ENCODE results near the gene KREMEN2.

Gene KREMEN2

DNA sequence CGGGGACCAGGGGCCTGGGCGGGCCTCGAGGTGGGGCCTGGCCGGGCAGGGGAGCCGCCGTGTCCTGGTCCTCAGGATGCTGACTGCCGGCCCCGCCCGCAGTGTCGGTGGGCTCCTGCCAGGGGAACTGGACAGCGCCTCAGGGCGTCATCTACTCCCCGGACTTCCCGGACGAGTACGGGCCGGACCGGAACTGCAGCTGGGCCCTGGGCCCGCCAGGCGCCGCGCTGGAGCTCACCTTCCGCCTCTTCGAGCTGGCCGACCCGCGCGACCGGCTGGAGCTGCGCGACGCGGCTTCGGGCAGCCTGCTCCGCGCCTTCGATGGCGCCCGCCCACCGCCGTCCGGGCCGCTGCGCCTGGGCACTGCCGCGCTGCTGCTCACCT lies 2.7 kb downstream of the KREMEN2 start:
- DNase-seq: no peak

DNA sequence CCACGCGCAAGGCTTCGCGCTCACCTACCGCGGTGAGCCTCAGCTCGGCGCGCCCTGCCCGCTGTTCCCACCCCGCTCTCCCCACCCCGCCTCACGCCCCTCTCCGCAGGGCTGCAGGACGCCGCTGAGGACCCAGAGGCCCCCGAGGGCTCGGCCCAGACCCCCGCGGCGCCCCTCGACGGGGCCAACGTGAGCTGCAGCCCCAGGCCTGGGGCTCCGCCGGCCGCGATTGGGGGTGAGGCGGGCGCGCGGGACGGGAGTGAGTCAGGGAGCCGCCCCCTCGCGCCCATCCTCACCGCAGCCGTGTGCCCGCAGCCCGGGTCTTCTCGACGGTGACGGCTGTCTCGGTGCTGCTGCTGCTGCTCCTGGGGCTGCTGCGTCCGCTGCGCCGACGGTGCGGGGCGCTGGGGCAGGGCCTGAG lies 3.1 kb downstream of the KREMEN2 start:
- no peak for DNase-seq

DNA sequence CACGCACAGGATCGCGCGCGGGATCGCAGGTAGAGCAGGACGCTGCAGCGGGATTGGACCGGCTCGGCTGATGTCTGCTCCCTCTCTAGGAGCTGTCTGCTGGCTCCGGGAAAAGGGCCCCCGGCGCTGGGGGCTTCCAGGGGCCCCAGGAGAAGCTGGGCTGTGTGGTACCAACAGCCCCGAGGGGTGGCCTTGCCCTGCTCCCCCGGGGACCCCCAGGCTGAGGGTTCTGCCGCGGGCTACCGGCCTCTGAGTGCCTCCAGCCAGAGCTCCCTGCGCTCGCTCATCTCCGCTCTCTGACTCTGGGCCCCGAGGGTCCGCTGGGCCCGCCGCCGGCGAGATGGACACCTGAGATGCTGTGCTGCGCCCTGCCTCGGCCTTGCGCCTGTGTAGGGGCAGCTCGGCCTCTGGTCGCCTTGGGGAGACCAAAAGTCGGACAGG lies 3.7 kb downstream of the KREMEN2 start:
- DNase-seq: no peak

DNA sequence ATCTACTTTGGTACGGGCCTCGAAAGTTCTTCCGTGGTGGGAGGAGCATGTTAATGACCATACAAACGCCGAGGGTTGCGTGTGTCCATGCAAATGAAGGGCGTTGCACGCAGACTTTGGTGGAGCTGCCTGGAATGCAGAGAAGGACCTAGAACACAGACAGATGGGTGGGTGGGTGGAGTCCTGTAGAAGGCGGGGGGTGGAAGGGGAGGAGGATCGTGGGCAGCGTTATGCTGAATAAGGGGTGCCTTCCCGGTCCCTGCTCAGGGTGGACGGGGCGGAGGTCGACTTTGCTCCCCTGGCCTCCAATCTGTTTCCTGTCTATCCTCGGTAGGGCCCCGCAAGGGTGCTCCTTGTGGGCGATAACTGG lies 4.3 kb downstream of the KREMEN2 start:
- DNase-seq: no peak

DNA sequence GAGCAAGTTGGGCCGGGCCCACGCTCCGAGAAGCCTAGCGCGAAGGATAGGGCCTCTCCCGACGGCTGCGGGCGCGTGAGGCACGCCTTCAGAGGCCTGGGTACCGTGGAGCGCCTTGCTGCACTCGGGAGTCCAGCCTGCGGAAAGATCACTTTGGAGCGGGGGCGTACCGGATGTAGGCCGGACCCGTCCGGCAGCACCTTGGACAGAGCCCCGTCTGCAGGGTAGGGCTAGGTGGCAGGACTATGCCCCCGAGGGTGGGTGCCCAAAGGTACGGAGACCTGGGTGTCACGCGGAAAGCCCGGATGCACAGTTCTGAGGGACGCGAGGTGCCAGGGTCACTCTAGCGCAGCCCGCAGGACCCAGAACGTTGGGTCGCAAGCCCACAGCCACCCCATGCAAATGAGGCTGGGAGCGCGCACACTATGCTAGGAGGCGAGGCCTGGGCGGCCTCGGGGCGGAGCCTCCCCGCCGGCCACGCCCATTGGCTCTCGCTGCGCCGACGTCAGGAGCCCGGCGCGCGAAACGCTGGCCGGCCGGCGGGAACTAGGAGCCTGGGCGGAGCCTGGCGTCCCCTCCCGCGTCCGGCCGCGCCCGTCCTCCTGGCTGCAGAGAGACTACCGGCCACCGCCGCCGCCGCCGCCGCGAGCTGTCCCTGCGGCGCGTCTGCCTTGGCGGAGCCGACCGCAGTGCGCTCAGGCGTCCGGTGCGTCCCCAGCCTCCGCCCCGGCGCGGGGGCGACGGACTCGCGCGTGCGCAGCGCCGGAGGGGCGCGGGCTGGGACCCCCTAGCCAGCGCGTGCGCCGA lies 4.9 kb downstream of the KREMEN2 start, which contains the start of gene PAQR4:
TSS of gene PAQR4 (plus strand) at position 611 of the 807 bp plus-strand sequence. CDS start 327 bp downstream, outside the sequence.
- DNase-seq: peak; percentile 82

DNA sequence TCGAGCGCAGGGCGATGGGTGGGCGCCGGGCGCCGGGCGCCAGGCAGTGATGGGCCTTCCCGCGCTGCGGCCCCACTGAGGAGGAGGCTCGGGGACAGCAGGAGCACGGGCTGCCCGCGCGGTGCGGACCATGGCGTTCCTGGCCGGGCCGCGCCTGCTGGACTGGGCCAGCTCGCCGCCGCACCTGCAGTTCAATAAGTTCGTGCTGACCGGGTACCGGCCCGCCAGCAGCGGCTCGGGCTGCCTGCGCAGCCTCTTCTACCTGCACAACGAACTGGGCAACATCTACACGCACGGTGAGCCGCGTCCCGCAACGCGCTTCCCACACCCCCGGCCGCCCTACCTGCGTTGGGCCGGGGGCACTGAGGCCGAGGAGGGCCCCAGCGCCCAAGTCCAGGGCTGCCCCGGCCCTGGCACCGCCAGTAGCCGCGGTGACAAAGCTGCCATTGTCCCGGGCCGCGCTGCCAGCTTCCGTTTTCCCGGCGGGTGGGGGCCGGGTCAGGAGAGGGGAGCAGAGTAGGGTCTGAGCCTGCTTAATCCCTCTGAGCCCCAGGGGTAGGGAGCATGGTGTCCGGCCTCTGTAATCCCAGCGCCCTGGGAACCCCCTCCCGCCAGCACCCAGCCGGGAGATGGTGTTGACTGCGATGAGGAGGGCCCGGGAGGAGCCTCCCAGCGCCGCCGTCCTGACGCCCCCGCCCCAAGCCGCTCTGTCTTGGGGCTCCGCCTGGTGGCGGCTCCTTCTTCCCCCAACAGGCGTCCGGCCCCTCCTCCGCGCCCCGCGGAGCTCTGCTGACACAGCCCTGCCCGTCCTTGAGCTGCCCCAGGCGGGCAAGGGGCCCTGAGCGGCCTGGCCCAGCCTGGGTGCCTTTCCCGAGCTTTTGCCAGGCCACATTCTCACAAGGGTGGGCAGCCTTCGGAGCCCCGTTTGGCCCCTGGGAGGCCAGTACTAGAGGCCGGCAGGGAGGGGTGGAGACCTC lies 5.8 kb downstream of the KREMEN2 start:
- peak; percentile 86 for DNase-seq

DNA sequence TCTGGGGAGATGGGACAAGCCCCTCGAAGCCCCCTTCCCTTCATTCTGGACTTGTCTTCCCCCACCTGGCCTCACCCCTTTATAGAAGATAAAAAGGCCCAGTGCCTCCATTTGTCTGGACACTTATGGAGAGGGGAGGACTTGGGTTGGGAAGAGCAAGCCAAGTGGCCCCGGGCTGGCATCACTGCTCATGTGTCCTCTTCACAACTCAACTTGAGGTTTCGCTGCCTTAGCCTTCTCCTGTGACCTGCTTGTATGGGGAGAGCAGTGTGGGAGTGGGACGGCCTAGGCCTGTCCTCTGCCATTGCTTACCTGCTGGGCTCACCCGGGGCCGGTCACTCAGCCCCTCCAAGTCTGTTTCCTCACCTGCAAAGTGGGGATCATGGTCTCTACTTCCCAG lies 6.5 kb downstream of the KREMEN2 start:
- no peak for DNase-seq

DNA sequence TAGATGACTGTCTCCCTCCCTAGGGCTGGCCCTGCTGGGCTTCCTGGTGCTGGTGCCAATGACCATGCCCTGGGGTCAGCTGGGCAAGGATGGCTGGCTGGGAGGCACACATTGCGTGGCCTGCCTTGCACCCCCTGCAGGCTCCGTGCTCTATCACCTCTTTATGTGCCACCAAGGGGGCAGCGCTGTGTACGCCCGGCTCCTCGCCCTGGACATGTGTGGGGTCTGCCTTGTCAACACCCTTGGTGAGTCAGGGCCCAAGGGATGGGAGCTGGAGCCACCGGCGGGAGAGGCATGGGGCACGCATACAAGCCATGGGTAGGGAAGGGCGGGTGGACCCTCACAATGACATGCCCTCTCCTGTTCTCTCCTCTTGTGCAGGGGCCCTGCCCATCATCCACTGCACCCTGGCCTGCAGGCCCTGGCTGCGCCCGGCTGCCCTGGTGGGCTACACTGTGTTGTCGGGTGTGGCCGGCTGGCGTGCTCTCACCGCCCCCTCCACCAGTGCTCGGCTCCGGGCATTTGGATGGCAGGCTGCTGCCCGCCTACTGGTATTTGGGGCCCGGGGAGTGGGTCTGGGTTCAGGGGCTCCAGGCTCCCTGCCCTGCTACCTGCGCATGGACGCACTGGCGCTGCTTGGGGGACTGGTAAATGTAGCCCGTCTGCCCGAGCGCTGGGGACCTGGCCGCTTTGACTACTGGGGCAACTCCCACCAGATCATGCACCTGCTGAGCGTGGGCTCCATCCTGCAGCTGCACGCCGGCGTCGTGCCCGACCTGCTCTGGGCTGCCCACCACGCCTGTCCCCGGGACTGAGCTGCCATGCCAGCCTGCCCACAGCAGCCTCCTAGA lies 7.3 kb downstream of the KREMEN2 start:
- no peak for DNase-seq

DNA sequence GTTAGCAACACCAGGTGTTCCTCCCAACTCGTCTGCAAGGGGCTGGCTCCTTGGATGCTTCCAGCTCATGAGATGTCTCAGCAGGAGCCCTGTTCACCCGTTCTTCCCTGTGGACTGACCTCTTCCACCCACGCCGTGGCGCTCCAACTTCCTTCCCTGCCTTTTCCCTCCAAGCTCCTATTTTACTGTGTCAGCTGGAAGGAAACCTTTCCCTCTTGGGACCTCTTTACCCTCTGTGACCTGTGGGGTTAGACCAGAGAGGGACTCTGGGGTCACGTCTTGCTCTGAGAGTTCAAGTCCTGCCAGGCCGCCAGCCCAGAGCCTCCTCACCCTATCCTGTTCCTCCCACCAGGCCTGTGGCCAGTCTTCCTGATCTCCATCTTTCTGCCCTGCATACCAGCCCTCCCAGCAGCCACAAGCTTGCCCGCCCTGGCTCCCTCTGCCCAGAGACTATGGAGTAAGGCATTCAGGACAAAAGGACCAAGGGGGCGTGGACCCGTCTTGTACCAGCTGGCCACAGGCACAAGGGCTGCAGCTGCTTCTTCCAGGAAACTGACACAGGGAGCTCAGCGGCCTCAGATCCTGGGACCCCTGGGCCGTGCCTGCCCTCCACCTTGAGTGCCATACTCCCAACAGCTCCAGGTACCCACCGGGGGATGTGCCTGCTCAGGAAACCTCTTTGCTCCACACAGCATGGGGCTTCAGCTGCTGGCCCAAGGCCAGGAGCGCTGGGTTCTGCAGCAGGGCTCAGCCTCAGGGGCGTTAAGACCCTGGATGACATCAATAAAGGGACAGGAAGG lies 8.1 kb downstream of the KREMEN2 start:
- DNase-seq: no peak

DNA sequence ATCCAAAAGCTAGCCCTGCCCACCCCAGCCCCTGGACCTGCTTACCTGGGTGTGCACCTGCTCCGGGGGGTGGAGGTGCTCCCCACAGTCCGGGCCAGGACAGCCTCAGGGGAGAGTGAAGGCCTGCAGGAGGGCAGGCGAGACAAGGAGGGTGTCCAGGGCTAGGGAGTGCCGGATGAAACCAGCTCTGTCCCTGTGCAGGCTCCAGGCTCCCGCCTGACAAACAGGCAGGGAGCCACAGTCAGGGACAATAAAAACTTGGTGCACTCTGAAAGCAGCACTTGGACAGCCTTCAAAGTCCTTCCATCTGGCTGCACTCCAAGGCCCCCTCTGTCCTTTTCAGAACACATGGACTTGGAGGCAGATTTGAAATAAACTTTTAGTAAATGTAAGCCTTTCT lies 9.0 kb downstream of the KREMEN2 start:
- DNase-seq: no peak

DNA sequence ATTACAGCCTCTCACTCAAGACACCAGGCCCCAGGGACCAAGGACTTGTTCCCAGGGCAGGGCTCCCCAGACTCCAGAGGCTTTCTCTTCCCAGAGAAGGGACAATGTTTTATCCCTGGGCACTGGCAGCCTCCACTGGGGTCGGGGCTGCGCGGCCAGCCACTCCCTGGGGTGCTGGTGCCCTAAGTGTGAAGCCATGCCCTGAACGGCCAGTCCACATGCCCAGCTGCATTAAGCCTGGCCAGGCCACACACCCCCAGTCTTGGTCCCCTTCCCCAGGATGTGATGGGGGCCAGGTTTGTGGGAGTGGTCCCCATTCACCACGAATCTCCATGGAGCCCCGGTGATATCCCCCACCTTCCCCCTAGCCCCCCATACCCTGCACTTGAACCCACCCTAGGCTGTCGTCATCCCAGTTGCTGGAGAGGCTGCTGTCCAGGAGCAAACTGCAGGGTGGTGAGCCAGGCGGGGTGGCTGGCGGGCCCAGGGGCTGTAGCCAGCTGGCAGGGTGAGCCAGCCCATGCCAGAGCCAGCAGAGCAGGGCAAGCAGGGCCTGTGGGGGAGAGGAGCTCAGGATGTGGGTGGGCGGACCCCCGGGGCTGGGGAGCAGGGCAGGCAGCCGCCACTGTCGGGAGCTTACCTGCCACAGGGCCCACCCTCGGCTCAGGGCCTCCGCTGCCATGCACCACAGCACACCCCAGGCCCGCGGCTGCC lies 9.7 kb downstream of the KREMEN2 start:
- no peak for DNase-seq

DNA sequence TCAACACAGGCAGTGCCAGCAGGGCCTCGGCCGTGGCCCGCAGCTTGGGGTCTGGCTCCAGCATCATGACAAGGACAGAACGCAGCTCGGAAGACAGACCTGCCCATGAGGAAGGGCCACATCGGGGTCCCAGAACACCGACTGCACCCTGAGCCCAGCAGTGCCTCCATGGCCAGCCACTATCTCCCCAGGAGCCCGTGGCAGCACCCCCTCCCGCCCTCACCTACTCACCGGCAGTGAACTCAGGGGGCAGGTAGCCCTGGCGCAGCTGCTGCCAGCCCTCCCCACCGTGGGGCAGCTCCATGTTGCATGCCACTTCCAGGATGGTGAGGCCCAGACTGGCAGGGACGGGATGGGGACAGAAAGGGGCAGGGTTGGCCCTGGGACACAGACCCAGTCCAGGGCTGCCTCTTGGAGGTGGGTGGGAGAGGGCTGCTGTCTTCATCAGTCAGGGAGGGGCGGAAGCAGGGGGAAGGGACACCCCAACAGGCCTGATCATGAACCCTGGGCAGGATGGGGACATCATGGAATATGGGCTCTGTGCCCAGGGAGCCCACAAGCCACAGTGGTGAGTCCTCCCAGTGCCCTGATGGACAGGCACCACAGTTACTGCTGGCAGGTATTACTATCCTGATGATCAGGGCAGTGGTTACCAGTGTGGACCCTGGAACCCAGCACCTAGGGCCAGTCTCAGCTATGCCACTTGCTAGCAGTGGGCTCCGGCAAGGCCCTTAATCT lies 10.4 kb downstream of the KREMEN2 start:
- DNase-seq: no peak

DNA sequence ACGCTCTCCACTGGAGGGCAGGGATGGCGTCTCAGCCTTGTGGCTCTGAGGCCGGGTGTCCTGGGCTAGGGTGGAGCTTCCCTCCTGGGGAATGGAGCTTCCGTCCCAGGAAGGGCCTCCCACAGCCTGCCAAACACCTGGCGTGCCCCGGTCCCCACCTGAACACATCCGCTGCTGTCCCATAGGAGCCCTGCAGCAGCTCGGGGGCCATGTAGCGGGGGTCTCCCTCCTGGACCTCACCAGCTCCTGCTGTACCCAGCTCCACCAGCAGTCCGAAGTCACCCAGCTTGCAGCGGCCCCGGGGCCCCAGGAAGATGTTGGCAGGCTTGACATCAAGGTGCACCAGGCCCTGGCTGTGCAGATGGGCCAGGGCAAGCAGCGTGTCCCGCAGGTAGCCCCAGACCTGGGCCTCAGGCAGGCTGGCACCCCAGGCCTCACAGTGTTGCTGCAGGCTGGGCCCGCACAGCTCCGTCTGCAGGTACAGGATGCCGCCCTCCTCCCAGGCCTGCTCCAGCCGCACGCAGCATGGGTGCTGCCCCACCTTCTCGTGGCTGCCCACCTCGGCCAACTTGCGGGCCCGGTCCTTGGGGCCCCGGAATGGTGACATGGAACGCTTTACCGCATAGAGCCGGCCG lies 11.2 kb downstream of the KREMEN2 start:
- DNase-seq: no peak

DNA sequence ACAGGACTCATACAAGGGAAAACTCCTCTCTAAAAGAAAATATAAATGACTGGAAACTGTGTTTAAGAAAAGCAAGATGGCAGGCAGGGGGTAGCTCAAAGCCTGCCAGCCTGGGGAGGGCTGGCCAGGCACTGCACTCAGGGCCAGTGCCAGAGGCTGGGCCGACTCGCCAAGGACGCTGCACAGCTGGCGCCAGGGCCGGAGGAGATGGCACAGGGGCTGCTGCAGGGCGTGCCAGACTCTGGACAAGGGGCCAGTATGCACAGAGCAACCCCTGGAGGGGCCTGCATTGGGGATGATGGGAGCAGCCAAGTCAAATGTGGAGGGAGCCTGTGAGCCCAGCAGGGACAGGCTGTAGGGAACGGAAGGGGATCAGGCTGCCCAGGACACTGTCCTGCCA lies 12.1 kb downstream of the KREMEN2 start:
- DNase-seq: no peak

DNA sequence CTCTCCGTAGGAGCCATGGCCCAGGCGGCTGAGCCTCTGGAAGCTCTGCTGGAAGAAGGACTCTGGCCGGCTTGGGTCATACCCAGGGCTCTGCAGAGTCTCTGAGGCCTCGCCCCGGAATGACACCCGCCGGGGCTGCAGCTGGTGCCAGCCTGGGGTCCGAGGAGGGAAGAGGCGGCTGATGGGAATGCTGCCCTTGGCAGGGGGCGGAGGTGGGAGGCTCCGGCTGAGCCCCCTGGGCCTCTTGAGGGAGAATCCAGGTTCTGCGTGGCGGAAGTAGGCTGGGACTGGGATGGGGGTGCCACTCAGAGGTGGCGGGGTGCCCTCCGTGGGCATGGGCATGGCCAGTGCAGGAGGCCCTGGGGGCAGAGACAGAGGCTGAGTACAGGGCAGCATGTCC lies 12.6 kb downstream of the KREMEN2 start:
- DNase-seq: no peak

DNA sequence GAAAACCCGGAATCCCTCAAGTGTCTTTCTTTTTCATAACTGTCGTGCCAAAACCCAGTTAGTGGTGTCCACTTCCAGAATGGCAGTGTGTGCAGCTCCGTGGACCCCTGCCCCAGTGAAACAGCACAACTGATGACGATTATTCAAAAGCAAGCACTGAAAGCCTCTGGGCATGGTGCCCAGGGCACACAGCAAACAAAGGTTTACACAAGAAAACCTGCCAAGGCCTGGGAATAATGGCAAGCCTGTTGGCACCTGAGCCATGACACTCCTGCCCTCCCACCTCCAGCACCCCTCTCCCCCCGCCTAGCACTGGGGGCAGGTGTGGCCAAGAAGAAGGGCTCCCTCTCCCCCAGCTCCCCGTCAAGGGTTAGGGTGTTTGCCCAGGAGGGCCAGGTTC lies 13.4 kb downstream of the KREMEN2 start:
- DNase-seq: no peak

DNA sequence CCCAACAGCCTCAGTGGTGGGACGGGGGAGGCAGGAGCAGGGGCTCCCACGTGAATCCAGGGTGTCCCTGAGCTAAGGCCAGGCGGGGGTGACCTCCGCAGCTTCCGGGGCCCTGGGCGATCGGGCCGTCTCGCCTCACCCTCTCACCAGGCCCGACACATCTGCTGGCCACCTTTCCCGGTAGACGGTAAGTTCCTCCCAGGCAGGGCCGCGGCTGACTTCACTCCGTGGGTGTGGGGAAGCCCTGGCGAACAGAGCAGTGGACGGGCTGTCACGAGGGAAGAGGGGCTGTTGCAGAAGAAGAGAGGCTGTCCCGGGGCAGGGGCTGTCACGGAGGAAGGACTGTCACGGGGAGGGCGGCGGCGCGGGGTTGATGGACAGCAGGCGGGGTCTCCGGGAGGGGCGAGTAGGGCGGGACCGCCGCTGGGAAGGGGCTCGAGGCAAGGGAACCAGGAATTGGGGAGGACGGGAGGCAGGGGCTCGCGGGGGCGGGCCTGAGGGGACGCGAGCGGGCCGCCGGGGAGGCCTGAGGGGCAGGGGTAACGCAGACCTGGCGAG lies 15.7 kb downstream of the KREMEN2 start:
- peak; percentile 37 for DNase-seq

DNA sequence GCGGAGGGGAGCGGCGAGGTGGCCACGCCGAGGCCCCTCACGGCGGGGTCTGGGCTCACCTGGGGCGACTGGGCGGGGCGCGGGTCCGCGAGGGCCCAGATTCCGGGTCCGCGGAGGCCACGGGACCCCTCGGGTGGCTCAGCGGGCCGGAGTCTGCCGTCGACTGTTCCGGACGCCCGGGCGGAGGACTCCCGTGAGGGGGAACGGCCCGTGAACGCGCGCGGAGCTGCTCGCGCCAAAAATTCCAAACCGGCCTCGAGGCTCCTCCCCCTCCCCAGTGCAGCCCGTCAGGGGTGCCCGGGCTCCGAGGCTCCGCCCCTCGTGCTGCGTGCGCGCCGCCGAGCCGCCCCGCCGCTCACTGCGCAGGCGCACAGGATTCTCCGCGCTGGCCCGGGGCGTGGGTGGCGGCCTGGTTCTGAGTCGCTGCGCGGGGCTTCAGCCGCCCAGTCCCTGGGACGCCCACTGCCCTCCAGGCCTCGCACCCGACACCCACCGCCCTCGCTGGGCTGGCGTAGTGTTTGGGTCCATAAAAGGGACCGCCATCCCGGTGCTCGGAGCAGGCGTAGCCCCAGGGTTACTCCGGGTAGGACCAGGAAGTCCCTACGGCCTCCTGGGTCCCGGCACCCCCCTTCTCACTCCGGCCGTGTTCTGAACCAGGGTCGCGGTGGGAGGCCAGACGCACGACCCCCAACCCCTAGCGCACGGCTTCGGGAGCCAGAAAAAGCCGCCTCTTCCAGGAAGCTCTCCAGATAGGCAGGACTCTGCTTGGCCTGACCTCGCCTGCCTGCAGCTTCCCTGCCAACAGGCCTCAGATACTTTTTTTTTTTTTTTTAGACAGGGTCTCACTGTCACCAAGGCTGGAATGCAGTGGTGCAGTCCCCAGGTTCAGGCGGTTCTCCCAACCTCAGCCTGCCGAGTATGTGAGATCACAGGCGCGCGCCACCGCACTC lies 16.4 kb downstream of the KREMEN2 start, which contains the start of gene PKMYT1:
TSS of gene PKMYT1 (minus strand) at position 220 of the 950 bp plus-strand sequence. CDS start 789 bp downstream, outside the sequence.
- peak; percentile 93 for DNase-seq

All from stimulated activated CD4-positive, alpha-beta T cell treated with anti-CD3 and anti-CD28 coated beads, Interleukin-1b, Interleukin-23, amount 100 ng/mL, for 48 hours (primary cell).